Fibroblast of pulmonary artery (primary cell): ENCODE data around the gene TBC1D20.

Experiments
- DNase-seq: peaks from one replicate; pipeline ENCODE4 v3.0.0-alpha.2; 2010; ENCODE audit warnings: low read depth
- H3K4me3 ChIP-seq: replicated peaks from 2 replicates; pipeline ENCODE4 v1.5.1; 2011; ENCODE audit warnings: low read depth, mild to moderate bottlenecking, control low read depth, low read length, moderate library complexity
- CTCF ChIP-seq: IDR thresholded peaks from 2 replicates; pipeline ENCODE4 v1.5.1; 2011; ENCODE audit warnings: mild to moderate bottlenecking, control low read depth, low read length, inconsistent platforms; ENCODE audit errors: missing control alignments

Gene TBC1D20

GRCh38 chr20:435558-435957 lies 26.8 kb downstream of the TBC1D20 start:
- no peak for TF ChIP-seq CTCF
- no peak overlapping the region for H3K4me3 ChIP-seq
- no peak for DNase-seq

- H3K4me3 ChIP-seq = no peak overlapping the region
- no peak for DNase-seq
- TF ChIP-seq CTCF = no peak
Measured at GRCh38 chr20:434661-435419, 27.5 kb downstream of the TBC1D20 start.

GRCh38 chr20:434221-434620 lies 28.1 kb downstream of the TBC1D20 start:
- TF ChIP-seq CTCF = no peak
- DNase-seq = no peak
- H3K4me3 ChIP-seq = no peak overlapping the region

GRCh38 chr20:433300-433975 lies 28.9 kb downstream of the TBC1D20 start:
- no peak overlapping the region for H3K4me3 ChIP-seq
- TF ChIP-seq CTCF = no peak
- no peak for DNase-seq

- TF ChIP-seq CTCF = no peak
- no peak for DNase-seq
- no peak overlapping the region for H3K4me3 ChIP-seq
Measured at GRCh38 chr20:432677-433299, 29.5 kb downstream of the TBC1D20 start.

- no peak for TF ChIP-seq CTCF
- H3K4me3 ChIP-seq = no peak overlapping the region
- DNase-seq = no peak
Measured at GRCh38 chr20:432208-432607, 30.1 kb downstream of the TBC1D20 start.
